HCT116 (cell line): Measurements from ENCODE around the gene STX5. TPM values are rescaled to one million over a fixed set of nuclear protein-coding genes. Genes with fewer than 3 reads are reported as not detected.

Source experiments
- ATAC-seq: fragments of 200-7000 bp; cut with Tn5 transposase; 2 replicates; pipeline ENCODE4 v1.9.1; 2020; ENCODE audit warnings: mild to moderate bottlenecking, moderate library complexity
- BruUV-seq: library from RNA; stranded (reverse); fragments of 400-500 nt; replicated peaks from 2 replicates; lab custom pipeline; 2021; lab: Mats Ljungman, UMichigan
- CTCF ChIA-PET: fragments of 300-600 bp; sonication (Branson Sonifier 250); formaldehyde crosslinking; loops from one replicate; lab custom pipeline; 2021; ENCODE audit warnings: antibody characterized with exemption; lab: Charles Lee
- POLR2A ChIA-PET: fragments of 300-600, 350-600 bp; sonication (Branson Sonifier 250); formaldehyde crosslinking; loops from one replicate; lab custom pipeline; 2021; ENCODE audit warnings: antibody characterized with exemption; lab: Charles Lee
- RAD21 ChIA-PET, 2 experiments: fragments of 300-600 bp; sonication (Branson Sonifier 250); formaldehyde crosslinking; loops; one replicate each; lab custom pipeline; 2023; ENCODE audit warnings: low total read pairs in 2 of 2; ENCODE audit not compliant: uncharacterized antibody in 2 of 2, unreplicated experiment in 2 of 2, low non-redundant PET in 1 of 2; lab: Charles Lee
- DNase-seq: peaks from one replicate; pipeline ENCODE4 v3.0.0-alpha.2; 2010; ENCODE audit warnings: low read depth, low spot score
- H2AFZ ChIP-seq: fragments of 200-600 bp; shearing (Covaris generic), sonication (generic); 2 replicates; pipeline ENCODE4 v1.6.1; 2017; ENCODE audit warnings: low read depth, mixed run types, mixed read lengths, antibody characterized with exemption, low read length; ENCODE audit not compliant: poor library complexity, severe bottlenecking
- H3K27ac ChIP-seq: 2 replicates; pipeline ENCODE4 v1.5.1; 2012; ENCODE audit warnings: low read depth, low read length
- H3K27me3 ChIP-seq: fragments of 200-600 bp; sonication (generic); 2 replicates; pipeline ENCODE4 v1.6.1; 2016; ENCODE audit warnings: mixed run types, low read length, mixed read lengths; ENCODE audit not compliant: insufficient read depth
- H3K36me3 ChIP-seq, 2 experiments: fragments of 200-500 bp in 1 of 2; fragments of 200-600 bp in 1 of 2; sonication (Bioruptor generic) in 1 of 2; sonication (generic) in 1 of 2; 2 replicates each; pipeline versions ENCODE4 v1.5.1 to v1.6.1; 2014 to 2016; ENCODE audit warnings: low read length in 2 of 2, inconsistent platforms in 1 of 2, mixed read lengths in 1 of 2, mixed run types in 1 of 2; ENCODE audit not compliant: insufficient read depth in 2 of 2, control insufficient read depth in 1 of 2
- H3K4me1 ChIP-seq, 2 experiments: fragments of 200-600 bp in 1 of 2; sonication (generic) in 1 of 2; 2 replicates each; pipeline versions ENCODE4 v1.5.1 to v1.6.1; 2012 to 2017; ENCODE audit warnings: low read length in 2 of 2, inconsistent platforms in 1 of 2, mild to moderate bottlenecking in 1 of 2, mixed read lengths in 1 of 2, mixed run types in 1 of 2, moderate library complexity in 1 of 2; ENCODE audit not compliant: insufficient read depth in 2 of 2, control insufficient read depth in 1 of 2
- H3K4me2 ChIP-seq: fragments of 200-600 bp; sonication (generic); 2 replicates; pipeline ENCODE4 v1.6.1; 2017; ENCODE audit warnings: mixed run types, low read length, mixed read lengths
- H3K4me3 ChIP-seq, 2 experiments: fragments of 200-600 bp in 1 of 2; sonication (generic) in 1 of 2; replicated peaks in 1 of 2; 2 replicates each; pipeline ENCODE4 v1.5.1; 2011 to 2016; ENCODE audit warnings: low read length in 2 of 2, control low read depth in 1 of 2, low read depth in 1 of 2, mild to moderate bottlenecking in 1 of 2, mixed read lengths in 1 of 2, mixed run types in 1 of 2
- H3K79me2 ChIP-seq: fragments of 200-600 bp; sonication (generic); 2 replicates; pipeline ENCODE4 v1.6.1; 2017; ENCODE audit warnings: mild to moderate bottlenecking, mixed run types, low read length, moderate library complexity, mixed read lengths; ENCODE audit not compliant: insufficient read depth
- H3K9ac ChIP-seq: fragments of 200-600 bp; sonication (generic); 2 replicates; pipeline ENCODE4 v1.6.1; 2016; ENCODE audit warnings: low read length, mixed read lengths
- H3K9me2 ChIP-seq: fragments of 200-600 bp; sonication (generic), shearing (Covaris generic); 2 replicates; pipeline ENCODE4 v1.6.1; 2017; ENCODE audit warnings: mixed run types, mild to moderate bottlenecking, moderate library complexity; ENCODE audit not compliant: insufficient read depth
- H3K9me3 ChIP-seq, 2 experiments: fragments of 200-500 bp in 1 of 2; fragments of 200-600 bp in 1 of 2; sonication (Bioruptor generic) in 1 of 2; sonication (generic) in 1 of 2; 2 replicates each; pipeline ENCODE4 v1.6.1; 2014 to 2017; ENCODE audit warnings: low read length in 2 of 2, mixed read lengths in 2 of 2, inconsistent platforms in 1 of 2, low read depth in 1 of 2, mild to moderate bottlenecking in 1 of 2, mixed run types in 1 of 2, moderate library complexity in 1 of 2; ENCODE audit not compliant: control insufficient read depth in 1 of 2, insufficient read depth in 1 of 2
- H4K20me1 ChIP-seq: fragments of 200-600 bp; sonication (generic), shearing (Covaris generic); 2 replicates; pipeline ENCODE4 v1.6.1; 2017; ENCODE audit warnings: mixed run types, mild to moderate bottlenecking, moderate library complexity; ENCODE audit not compliant: insufficient read depth
- CEBPB ChIP-seq: IDR thresholded peaks from 2 replicates; pipeline ENCODE4 v1.6.1; 2012; ENCODE audit warnings: low read depth
- FOSL1 ChIP-seq: IDR thresholded peaks from 2 replicates; pipeline ENCODE4 v1.6.1; 2012; ENCODE audit warnings: low read depth
- JUND ChIP-seq: IDR thresholded peaks from 2 replicates; pipeline ENCODE4 v1.6.1; 2012
- POLR2A ChIP-seq: IDR thresholded peaks from 2 replicates; pipeline ENCODE4 v1.7.0; 2011; ENCODE audit warnings: borderline replicate concordance; ENCODE audit not compliant: insufficient read depth, insufficient read length; ENCODE audit errors: extremely low read depth
- RAD21 ChIP-seq: IDR thresholded peaks from 2 replicates; pipeline ENCODE4 v1.6.1; 2012; ENCODE audit warnings: low read depth, mild to moderate bottlenecking
- SIN3A ChIP-seq: IDR thresholded peaks from 2 replicates; pipeline ENCODE4 v1.6.1; 2012; ENCODE audit warnings: low read depth
- ZBTB33 ChIP-seq: IDR thresholded peaks from 2 replicates; pipeline ENCODE4 v1.6.1; 2011; ENCODE audit warnings: mild to moderate bottlenecking, low read length, moderate library complexity; ENCODE audit not compliant: insufficient replicate concordance; ENCODE audit errors: extremely low read depth
- ZNF274 ChIP-seq: fragments of 200-500 bp; sonication (Bioruptor generic); IDR thresholded peaks from 2 replicates; pipeline ENCODE4 v1.6.1; 2014; ENCODE audit warnings: mild to moderate bottlenecking, low read depth, low read length, inconsistent platforms
- intact Hi-C: fragments of 100-400 bp; cut with micrococcal nuclease; formaldehyde crosslinking; loops from 2 replicates; pipeline ENCODE4 v1.10.0; 2022
- total RNA-seq: library from RNA; stranded (reverse); gene quantifications from one replicate; pipeline ENCODE4 v1.2.1, GENCODE V29; 2021; ENCODE audit not compliant: unreplicated experiment

The STX5 gene
- total RNA-seq, 1 experiment from 2014 or later: 29.5 TPM

DNA sequence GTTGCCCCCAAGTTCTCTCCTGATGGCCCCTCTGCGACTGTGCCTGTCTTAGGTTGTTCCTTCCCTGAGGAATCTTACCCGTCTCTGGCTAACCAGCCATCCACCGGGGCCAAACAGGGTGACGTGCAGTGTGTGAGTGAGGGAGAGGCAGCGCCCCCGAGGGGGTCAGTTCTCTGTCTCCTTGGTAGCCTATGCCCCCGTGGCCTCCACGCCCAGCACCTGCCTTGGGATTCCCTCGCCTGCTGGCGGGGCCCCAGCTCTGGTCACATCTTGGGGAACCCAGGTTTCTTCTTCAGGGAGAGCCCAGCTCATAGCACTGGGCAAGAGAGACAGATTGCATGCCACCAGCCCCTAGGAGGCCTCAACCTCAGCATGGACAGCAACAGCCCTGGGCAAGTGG, 32.4 kb downstream of the STX5 start (continued):
- no peak for TF ChIP-seq ZNF274
- no peak for TF ChIP-seq FOSL1

GRCh38 chr11:62796281-62796680, 35.6 kb downstream of the STX5 start:
- ChIA-PET RAD21 (no interaction called here), POLR2A (interaction anchor here (2.5 kb wide), 1 partner anchor 45 kb away, joined by 6 read pairs; no protein-coding TSS in a partner anchor), CTCF (interaction anchor here (0.6 kb wide), 1 partner anchor 514 kb away, joined by 5 read pairs; no protein-coding TSS in a partner anchor)
- intact Hi-C loops: no loop called here
- BruUV-seq: no TSS peak
- no peaks in the 10 kb centered on the region for H3K27me3 ChIP-seq
- H2AFZ ChIP-seq: no peak overlapping the region
- DNase-seq (no peak), ATAC-seq (no peak)
- H3K36me3 ChIP-seq: peaks cover 55 to 73% of the 10 kb centered on the region in 2 experiments
- TF ChIP-seq FOSL1 (no peak), RAD21 (no peak), JUND (no peak), POLR2A (no peak), CEBPB (no peak), SIN3A (no peak), ZBTB33 (no peak)
- peaks cover 8% of the 10 kb centered on the region for H3K79me2 ChIP-seq
- H4K20me1 ChIP-seq: no peaks in the 10 kb centered on the region
- no peak overlapping the region for H3K9ac ChIP-seq
- H3K27ac ChIP-seq: no peak overlapping the region
- no peaks in the 10 kb centered on the region for H3K9me2 ChIP-seq
- H3K9me3 ChIP-seq: no peaks in the 10 kb centered on the region
- peaks cover 9% of the 10 kb centered on the region in 2 experiments; a peak in 3 of 4 replicates for H3K4me1 ChIP-seq
- no peak overlapping the region for H3K4me2 ChIP-seq
- H3K4me3 ChIP-seq: no peak overlapping the region
